Natural killer cell (primary cell): Measurements from ENCODE around the gene EIF3K. TPM values are rescaled to one million over a fixed set of nuclear protein-coding genes. Genes with fewer than 3 reads are reported as not detected.
"Not testable (repeated sequence)": the region's sequence is repeated elsewhere in the genome, so short reads cannot be mapped to it uniquely, and the experiment has no call there.

Source experiments
- ATAC-seq, 3 donors: fragments of 150-1000 bp in 2 of 3; fragments of 200-7000 bp in 1 of 3; cut with Tn5 transposase; 1 replicate in 1 of 3; 2 replicates in 2 of 3; pipeline ENCODE4 v1.10.0; 2021; ENCODE audit warnings: mild to moderate bottlenecking in 2 of 3, moderate library complexity in 2 of 3
- DNase-seq, 2 donors: peaks; one replicate each; pipeline versions ENCODE4 v3.0.0 to v3.0.0-alpha.2; 2013 to 2021; ENCODE audit warnings: mixed read lengths in 1 of 2
- H3K27ac ChIP-seq: one replicate; pipeline ENCODE4 v1.5.1; 2013; ENCODE audit warnings: mild to moderate bottlenecking, low read length
- H3K27me3 ChIP-seq: one replicate; pipeline ENCODE4 v1.6.1; 2013; ENCODE audit warnings: low read length; ENCODE audit not compliant: control insufficient read depth, insufficient read depth
- H3K36me3 ChIP-seq: one replicate; pipeline ENCODE4 v1.6.1; 2013; ENCODE audit warnings: low read length; ENCODE audit not compliant: control insufficient read depth, insufficient read depth
- H3K4me1 ChIP-seq: one replicate; pipeline ENCODE4 v1.6.1; 2013; ENCODE audit warnings: low read length; ENCODE audit not compliant: control insufficient read depth, insufficient read depth
- H3K4me3 ChIP-seq: one replicate; pipeline ENCODE4 v1.5.1; 2013; ENCODE audit warnings: low read length
- H3K9me3 ChIP-seq: one replicate; pipeline ENCODE4 v1.6.1; 2013; ENCODE audit warnings: low read length; ENCODE audit not compliant: control insufficient read depth, insufficient read depth
- H3K27ac Mint-ChIP-seq, 2 donors: one replicate each; pipeline ENCODE4 v1.8.0; 2022; ENCODE audit warnings: mild to moderate bottlenecking in 2 of 2, mixed read lengths in 2 of 2, moderate library complexity in 1 of 2
- H3K27me3 Mint-ChIP-seq, 2 donors: one replicate each; pipeline ENCODE4 v1.8.0; 2022; ENCODE audit warnings: low read depth in 2 of 2, mixed read lengths in 2 of 2
- H3K36me3 Mint-ChIP-seq: one replicate; pipeline ENCODE4 v1.8.0; 2022; ENCODE audit warnings: mixed read lengths
- H3K4me1 Mint-ChIP-seq, 2 donors: one replicate each; pipeline ENCODE4 v1.8.0; 2022; ENCODE audit warnings: mixed read lengths in 2 of 2
- H3K4me3 Mint-ChIP-seq: one replicate; pipeline ENCODE4 v1.8.0; 2022; ENCODE audit warnings: mild to moderate bottlenecking, moderate library complexity, mixed read lengths
- H3K9me3 Mint-ChIP-seq, 2 donors: one replicate each; pipeline ENCODE4 v1.8.0; 2022; ENCODE audit warnings: mixed read lengths in 2 of 2
- whole genome bisulfite sequencing: methylation state at CpG from one replicate; pipeline ENCODE4 v1.1.7; 2013; ENCODE audit warnings: missing lambda C conversion rate; ENCODE audit not compliant: insufficient coverage; 5-methylcytosine and 5-hydroxymethylcytosine counted together
- intact Hi-C: fragments of 100-400 bp; cut with micrococcal nuclease; formaldehyde crosslinking; loops from one replicate; pipeline ENCODE4 v1.14.2; 2022
- total RNA-seq, 4 donors: library from RNA; stranded (reverse); fragments of 120-200 nt in 1 of 4; gene quantifications; one replicate each; pipeline versions ENCODE4 v1.2.3 to v1.2.4, GENCODE V29; 2013 to 2022
- TF ChIP-seq, protein P1 (sequence below): fragments of 200-600 bp; IDR thresholded peaks from one replicate; pipeline ENCODE4 v1.8.0; 2022; ENCODE audit warnings: antibody characterized with exemption

The EIF3K gene
- total RNA-seq, 3 donors from 2014 or later (not counting 1 experiment from before 2014, with no cell fraction given), result 232 to 262 (median 238) TPM

- TF ChIP-seq, protein P1, sequence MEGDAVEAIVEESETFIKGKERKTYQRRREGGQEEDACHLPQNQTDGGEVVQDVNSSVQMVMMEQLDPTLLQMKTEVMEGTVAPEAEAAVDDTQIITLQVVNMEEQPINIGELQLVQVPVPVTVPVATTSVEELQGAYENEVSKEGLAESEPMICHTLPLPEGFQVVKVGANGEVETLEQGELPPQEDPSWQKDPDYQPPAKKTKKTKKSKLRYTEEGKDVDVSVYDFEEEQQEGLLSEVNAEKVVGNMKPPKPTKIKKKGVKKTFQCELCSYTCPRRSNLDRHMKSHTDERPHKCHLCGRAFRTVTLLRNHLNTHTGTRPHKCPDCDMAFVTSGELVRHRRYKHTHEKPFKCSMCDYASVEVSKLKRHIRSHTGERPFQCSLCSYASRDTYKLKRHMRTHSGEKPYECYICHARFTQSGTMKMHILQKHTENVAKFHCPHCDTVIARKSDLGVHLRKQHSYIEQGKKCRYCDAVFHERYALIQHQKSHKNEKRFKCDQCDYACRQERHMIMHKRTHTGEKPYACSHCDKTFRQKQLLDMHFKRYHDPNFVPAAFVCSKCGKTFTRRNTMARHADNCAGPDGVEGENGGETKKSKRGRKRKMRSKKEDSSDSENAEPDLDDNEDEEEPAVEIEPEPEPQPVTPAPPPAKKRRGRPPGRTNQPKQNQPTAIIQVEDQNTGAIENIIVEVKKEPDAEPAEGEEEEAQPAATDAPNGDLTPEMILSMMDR, result no peak
- Histone ChIP-seq H3K4me1 (no peaks in the 10 kb centered on the region), H3K36me3 (peaks cover 45% of the 10 kb centered on the region), H3K27me3 (no peaks in the 10 kb centered on the region), H3K4me3 (no peak overlapping the region), H3K27ac (no peak overlapping the region), H3K9me3 (no peaks in the 10 kb centered on the region)
- Mint-ChIP-seq H3K27me3 (no peaks in the 10 kb centered on the region), H3K36me3 (no peaks in the 10 kb centered on the region), H3K4me3 (no peak overlapping the region), H3K27ac (no peak overlapping the region), H3K4me1 (peaks cover 0 to 6% of the 10 kb centered on the region in 2 donors), H3K9me3 (no peaks in the 10 kb centered on the region)
- DNase-seq, result peak in 1 of 2 donors; percentile 31
- WGBS, result 92% methylated on average over 55 of the region's 55 CpGs
- intact Hi-C loops, result no loop called here
- ATAC-seq, result no peak
Observed at GRCh38 chr19:38596057-38596981, 22.7 kb upstream of the EIF3K start.

- ATAC-seq (no peak), DNase-seq (no peak)
- Histone ChIP-seq H3K4me3 (no peak overlapping the region), H3K36me3 (peaks cover 42% of the 10 kb centered on the region), H3K4me1 (no peaks in the 10 kb centered on the region), H3K27me3 (no peaks in the 10 kb centered on the region), H3K27ac (no peak overlapping the region), H3K9me3 (no peaks in the 10 kb centered on the region)
- no peaks in the 10 kb centered on the region for H3K27me3 Mint-ChIP-seq
- no peak overlapping the region for H3K27ac Mint-ChIP-seq
- intact Hi-C loops, result no loop called here
- TF ChIP-seq, protein P1, result no peak
- no peaks in the 10 kb centered on the region for H3K9me3 Mint-ChIP-seq
- peaks cover 0 to 6% of the 10 kb centered on the region in 2 donors for H3K4me1 Mint-ChIP-seq
- whole genome bisulfite sequencing, result 98% methylated on average over 8 of the region's 11 CpGs
- H3K4me3 Mint-ChIP-seq, result no peak overlapping the region
- no peaks in the 10 kb centered on the region for H3K36me3 Mint-ChIP-seq
Observed at GRCh38 chr19:38597075-38597474, 21.9 kb upstream of the EIF3K start.

DNA sequence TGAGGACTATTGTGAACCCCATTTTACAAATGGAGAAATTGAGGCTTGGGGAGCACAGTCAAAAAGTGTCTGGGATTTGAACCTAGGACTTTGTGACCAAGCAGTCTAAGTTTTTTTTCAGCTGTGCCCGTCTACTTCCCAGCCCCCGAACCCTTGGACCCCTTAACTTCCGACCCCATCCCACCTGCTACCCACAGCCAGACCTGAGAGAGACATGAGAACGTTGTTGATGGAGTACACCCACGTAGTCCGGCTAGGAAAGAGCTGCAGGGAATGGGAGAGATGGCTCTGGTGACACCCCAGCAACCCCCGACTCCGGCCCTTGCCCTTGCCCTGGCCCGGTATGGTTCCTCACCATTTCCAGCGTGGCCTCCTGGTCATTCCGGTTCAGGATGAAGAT is 19.3 kb upstream of the EIF3K start:
- no peaks in the 10 kb centered on the region for H3K4me1 ChIP-seq
- no peaks in the 10 kb centered on the region for H3K9me3 ChIP-seq
- H3K27ac ChIP-seq, result no peak overlapping the region
- H3K27ac Mint-ChIP-seq, result peak overlapping the region in 1 of 2 donors; percentile 3
- ATAC-seq (no peak), DNase-seq (no peak)
- intact Hi-C loops, result no loop called here
- H3K36me3 ChIP-seq, result peaks cover 27% of the 10 kb centered on the region
- no peak overlapping the region for H3K4me3 Mint-ChIP-seq
- WGBS, result 97% methylated on average over 11 of the region's 11 CpGs
- no peaks in the 10 kb centered on the region for H3K27me3 ChIP-seq
- no peaks in the 10 kb centered on the region for H3K27me3 Mint-ChIP-seq
- TF ChIP-seq, protein P1, result no peak
- H3K4me3 ChIP-seq, result no peak overlapping the region
- H3K36me3 Mint-ChIP-seq, result no peaks in the 10 kb centered on the region
- no peaks in the 10 kb centered on the region for H3K9me3 Mint-ChIP-seq
- H3K4me1 Mint-ChIP-seq, result peaks cover 0 to 6% of the 10 kb centered on the region in 2 donors

- ATAC-seq, H3K4me1 ChIP-seq, H3K27ac Mint-ChIP-seq, H3K4me3 Mint-ChIP-seq, H3K27ac ChIP-seq, H3K9me3 Mint-ChIP-seq, H3K27me3 Mint-ChIP-seq, H3K36me3 Mint-ChIP-seq, H3K27me3 ChIP-seq, DNase-seq, intact Hi-C loops, H3K9me3 ChIP-seq, H3K4me3 ChIP-seq: not testable (repeated sequence)
- H3K36me3 ChIP-seq, result peaks cover 30% of the 10 kb centered on the region
- WGBS, result no CpG with 5 or more reads among the region's 5 CpGs
- H3K4me1 Mint-ChIP-seq, result peaks cover 0 to 12% of the 10 kb centered on the region in 2 donors
Observed at GRCh38 chr19:38602856-38603255, 16.1 kb upstream of the EIF3K start.
